Stimulated activated CD8-positive, alpha-beta memory T cell treated with anti-CD3 and anti-CD28 coated beads, Interleukin-4, amount 100 ng/mL, for 1 hour (primary cell): ENCODE data around the gene RLN3.

Experiments used
- DNase-seq, 2 donors: peaks; one replicate each; pipeline ENCODE4 v3.0.0-alpha.2; 2020; ENCODE audit warnings: low read depth in 2 of 2, low spot score in 1 of 2

The RLN3 gene, protein sequence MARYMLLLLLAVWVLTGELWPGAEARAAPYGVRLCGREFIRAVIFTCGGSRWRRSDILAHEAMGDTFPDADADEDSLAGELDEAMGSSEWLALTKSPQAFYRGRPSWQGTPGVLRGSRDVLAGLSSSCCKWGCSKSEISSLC

DNA sequence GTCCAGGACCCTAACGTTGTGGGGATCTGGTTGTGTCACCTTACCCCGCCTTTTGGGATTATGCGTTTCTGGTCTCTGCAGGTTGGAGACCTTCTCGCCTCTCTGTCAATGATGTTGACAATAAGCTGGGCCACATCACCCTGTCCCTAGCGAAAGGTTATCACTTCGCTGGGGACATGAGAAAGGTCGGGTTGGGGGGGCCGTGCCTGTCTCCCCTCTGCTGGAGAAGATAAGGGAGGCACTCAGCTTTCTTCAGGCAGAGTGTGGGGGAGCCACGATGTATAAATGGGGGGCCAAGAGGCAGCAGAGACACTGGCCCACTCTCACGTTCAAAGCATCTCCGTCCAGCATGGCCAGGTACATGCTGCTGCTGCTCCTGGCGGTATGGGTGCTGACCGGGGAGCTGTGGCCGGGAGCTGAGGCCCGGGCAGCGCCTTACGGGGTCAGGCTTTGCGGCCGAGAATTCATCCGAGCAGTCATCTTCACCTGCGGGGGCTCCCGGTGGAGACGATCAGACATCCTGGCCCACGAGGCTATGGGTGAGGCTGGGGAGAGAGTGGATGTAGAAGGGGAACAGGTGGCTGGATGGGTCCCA, at the start of gene RLN3:
Gene RLN3, plus strand, starts transcription at position 293 of the 595 bp plus-strand sequence. Its CDS starts 57 bp downstream, at position 350.
- DNase-seq, result no peak

DNA sequence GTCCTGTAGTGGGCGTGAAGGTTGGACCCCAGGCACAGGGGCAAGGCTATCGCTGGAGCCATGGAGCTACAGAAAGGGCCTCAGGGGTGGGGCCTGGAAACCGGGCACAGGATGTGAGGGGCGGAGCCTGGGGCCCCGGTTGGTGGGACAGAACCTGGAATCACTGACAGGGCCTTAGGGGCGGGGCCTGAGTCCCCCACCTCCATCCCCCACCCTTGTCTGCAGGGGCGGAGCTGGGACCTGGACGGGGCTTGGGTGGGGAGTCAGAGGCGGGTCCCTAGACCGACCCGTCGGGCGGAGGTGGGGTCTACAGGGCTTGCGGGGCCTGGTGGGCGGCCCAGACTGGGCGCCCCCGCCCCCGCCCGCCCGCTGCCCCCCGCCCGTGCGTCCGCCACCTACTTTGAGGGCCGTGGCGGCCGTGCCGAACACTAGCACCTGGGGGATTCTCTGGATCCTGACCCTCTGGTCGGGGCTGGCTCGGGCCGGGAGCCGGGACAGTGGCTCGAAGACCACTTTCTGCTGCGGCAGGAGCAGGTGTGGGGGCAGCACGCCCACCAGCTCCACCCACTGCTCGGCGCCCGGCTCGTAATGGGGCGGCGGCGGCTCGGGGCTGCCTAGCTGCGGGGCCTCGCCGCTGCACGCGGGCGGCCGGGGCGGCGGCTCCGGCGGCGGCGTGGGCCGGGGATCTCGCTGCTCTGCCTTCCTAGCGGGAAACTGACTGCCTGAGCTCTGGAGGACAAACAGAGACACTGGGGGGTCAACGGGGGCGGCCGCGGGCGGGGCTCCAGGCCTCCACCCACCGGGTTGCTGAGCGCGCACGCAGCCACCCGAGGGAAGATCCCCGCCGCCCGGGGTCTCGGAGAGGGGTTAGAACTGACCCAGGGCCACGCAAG, 49.4 kb upstream of the RLN3 start:
- no peak for DNase-seq

DNA sequence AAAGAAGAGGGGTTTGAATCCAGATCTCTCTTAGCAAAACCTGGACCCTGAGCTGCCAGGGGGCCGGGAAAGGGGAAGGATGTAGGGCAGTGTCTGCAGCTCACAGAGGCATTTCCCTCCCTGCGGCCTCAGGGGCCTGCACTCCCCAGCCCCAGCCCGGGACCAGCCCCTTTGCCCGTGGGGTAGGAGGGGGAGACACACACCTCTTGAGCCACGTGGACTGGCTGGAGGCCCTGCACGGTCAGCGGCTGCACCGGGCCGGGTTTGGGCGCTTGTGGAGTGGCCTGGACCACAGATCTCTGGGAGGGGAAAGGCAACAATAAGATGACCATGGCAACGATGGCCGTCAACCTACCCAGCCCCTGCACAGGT, 48.7 kb upstream of the RLN3 start:
- DNase-seq, result no peak

DNA sequence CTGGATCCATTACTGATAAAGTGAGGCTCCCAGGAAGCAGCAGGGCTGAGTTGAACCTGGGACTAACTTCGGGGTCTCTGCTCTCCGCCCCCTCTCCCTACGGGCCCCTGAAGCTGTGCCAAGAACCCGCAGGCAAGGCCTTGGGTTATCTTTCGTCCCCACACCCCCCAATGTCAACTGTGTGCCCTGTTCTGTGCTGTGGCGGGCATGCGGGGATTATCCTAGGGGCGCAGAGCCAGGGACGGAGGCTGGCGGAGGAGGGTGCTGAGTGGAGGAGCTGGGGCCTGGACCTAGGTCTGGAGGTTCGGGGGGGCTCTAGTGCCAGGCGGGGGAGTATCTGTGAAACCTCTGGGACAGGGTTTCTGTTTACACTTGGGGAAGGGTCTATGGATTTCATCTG, 48.3 kb upstream of the RLN3 start:
- DNase-seq, result no peak

DNA sequence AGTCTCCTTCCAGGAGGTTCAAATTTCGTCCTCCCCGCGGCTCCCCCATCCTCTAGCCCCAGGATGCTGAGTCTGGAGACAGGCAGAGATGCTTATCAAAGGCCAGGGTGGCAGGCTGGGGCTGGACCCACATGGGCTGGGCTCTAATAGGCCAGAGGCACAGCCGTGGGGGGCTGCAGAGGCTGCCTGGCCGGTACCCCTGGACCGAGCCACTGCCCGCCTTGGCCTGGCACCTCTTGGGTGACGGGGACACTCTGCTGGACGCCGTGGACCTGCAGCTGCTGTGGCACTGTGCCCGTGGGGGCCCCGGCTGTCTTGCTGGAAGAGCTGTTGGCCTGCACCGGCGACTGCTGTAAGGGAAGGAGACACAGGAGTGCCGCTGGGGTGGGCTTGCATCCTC, 47.6 kb upstream of the RLN3 start:
- DNase-seq, result no peak

DNA sequence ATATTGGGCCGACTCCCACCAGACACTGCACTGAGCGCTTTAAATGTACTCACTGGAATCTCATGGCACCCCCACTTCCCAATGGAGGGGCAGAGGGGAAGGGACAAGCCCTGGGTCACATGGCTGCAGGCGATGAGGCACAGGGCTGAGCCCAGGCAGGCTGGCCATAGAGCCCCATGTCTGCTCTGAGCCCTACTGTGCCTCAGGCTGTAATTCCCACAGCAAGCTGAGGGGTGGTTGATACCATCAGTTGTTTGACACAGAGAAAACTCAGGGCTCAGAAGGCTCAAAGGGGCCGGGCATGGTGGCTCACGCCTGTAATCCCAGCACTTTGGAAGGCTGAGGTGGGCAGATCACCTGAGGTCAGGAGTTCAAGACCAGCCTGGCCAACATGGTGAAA, 46.9 kb upstream of the RLN3 start:
- no peak for DNase-seq

DNA sequence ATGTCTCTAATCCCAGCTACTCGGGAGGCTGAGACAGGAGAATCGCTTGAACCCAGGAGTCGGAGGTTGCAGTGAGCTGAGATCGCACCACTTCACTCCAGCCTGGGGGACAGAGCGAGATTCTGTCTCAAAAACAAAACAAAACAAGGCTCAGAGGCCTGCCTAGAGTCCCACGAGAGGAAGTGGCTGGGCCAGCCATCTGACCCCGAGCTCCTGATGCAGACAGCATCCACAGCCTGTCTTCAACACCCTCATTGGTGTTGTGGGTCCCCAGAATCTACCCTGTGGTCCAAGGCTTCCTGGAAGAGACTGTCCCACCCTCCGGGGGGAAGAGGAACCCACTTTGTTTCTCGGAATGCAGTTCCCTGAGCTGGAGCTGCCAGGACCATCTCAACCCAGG, 46.5 kb upstream of the RLN3 start:
- no peak for DNase-seq

DNA sequence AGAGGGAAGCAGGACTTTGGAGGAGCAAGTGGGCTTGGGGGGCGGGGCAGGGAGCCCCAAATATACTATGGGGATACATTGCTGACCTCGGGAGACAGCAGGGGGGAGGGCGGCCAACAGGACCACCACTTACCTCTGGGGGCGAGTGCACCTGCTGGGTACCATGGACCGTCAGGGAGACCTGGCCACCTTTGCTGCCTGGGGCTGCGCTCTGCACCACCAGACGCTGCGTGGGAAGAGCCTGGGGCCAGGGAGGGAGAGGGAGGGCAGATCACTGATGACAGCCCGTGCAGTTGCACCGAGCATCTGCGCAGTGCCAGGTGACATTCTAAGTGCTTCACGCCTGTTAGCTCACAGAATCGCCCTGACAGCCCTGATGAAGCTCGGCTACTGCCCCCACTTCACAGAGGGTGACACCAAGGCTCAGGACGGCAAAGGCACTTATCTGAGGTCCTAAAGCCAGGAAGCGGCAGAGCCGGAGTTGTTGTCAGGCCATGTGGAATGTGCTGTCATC, 45.9 kb upstream of the RLN3 start:
- DNase-seq, result no peak

DNA sequence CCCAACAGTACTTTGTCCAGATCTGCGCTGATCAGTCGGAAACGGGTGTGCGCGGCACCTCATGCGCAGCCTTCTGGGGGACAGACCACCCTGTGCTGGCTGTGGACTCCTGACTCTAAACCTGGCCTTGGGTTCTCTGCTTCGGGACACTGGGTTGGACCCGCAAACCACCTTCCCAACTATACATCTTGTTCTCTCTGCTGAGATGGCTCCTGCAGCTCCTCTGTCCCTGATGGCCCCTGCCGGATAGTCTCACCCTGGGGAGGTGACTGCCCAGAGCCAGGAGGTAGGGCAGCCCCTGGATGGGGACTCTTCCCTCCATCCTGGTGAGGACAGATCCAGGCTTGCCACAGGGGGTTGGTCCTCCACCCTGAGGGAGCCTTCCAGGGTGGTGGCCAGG, 45.2 kb upstream of the RLN3 start:
- DNase-seq, result no peak

DNA sequence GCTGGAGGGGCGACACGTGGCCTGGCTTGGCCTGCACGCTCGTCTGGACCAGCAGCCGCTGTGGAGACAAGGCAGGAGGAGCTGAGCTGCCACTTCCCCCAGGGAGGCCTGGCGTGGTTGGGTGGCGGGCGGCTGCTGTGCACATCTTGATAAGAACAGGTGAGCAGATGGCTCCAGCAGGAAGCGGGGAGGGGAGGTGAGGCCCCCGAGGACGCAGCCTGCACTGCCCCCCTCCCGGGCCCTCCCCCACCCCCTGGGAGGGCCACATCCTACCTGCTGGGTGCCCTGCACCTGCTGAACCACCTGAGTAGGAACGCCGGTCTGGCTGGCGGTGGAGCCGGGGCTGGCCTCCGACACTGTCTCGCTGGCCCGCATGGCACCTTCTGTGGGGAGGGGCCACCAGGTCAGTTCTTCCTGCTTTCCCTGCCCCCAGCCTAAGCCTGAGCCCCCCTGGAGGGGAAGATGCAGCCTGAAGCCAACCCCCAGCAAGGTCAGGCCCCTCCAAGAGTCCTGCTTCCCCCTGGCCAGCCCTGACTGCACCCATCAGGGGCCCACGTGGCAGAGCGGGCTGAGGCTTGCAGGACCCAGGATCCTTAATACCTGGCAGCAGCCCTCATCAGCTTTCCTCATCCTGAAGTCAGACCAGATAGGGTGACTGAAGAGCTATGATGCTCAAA, 44.6 kb upstream of the RLN3 start:
- DNase-seq, result no peak

DNA sequence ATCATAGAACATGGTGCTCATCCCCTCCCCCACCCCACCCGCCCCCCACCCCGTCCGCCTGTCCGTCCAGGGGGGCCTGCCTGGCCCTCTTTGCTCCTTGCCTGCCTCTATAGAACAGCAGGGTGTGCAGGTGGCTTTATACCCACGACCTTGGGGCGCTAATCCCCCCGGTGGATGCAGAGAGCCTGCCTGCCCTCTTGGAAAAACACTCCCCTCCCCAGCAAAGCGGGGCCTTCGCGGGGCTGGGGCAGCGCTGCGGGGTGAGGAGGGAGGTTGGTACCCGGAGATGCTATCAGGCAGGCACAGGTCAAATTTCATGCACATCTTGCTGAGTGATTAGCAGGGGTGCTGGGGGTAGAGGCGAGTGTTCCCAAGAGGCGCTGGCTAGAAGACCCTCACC, 43.8 kb upstream of the RLN3 start:
- DNase-seq, result no peak

DNA sequence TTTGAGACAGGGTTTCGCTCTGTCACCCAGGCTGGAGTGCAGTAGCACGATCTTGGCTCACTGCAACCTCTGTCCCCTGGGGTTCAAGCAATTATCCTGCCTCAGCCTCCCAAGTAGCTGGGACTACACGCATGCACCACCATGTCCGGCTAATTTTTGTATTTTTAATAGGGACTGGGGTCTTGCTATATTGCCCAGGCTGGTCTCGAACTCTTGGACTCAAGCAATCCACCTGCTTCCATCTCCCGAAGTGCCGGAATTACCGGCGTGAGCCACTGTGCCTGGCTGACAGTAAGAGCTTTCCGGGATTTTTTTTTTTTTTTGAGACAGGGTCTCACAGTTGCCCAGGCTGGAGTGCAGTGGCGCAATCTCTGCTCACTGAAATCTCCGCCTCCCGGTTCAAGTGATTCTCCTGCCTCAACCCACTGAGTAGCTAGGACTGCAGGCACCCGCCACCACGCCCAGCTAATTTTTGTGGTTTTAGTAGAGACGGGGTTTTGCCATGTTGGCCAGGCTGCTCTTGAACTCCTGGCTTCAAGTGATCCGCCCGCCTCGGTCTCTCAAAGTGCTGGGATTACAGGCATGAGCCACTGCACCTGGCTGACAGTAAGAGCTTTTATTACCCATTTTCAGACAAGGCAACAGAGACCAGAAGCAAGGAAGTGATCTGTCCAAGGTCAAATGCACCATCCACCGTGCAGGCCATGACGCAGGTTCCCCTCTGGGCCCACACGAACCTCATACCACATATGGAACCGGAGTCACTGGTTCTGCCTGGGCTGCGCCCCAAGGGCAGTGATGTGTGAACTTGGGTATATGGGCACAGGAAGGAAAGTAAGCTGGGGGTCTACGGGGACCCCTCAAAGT, 42.8 kb upstream of the RLN3 start:
- no peak for DNase-seq

DNA sequence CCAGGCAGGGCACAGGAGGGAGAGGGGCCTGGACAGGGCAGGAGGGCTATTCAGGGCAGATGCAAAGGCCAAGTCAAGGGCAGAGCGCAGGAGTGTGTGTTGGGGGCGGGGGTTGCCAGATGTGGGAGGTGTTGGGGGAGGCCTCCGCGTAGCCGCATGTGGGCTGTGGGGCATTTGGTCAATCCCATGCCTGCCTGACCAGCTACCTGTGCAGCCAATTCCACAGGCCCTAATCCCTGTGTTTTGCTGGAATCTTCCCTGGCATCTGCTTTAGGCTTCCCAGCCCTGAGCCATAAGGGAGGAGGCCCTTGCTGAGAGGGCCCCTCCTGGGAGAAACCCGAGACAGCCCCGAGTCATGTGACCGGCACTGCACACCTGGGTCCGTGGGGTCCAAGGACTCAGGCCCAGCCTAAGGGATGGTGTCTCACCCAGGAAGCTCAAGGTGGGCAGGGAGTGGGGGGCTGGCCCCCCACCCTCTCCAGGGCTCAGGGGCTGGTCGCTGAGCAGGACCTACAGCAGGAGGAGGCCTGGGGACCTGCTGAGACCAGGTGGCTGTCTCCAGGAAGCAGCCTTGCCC, 42.1 kb upstream of the RLN3 start:
- DNase-seq, result no peak

DNA sequence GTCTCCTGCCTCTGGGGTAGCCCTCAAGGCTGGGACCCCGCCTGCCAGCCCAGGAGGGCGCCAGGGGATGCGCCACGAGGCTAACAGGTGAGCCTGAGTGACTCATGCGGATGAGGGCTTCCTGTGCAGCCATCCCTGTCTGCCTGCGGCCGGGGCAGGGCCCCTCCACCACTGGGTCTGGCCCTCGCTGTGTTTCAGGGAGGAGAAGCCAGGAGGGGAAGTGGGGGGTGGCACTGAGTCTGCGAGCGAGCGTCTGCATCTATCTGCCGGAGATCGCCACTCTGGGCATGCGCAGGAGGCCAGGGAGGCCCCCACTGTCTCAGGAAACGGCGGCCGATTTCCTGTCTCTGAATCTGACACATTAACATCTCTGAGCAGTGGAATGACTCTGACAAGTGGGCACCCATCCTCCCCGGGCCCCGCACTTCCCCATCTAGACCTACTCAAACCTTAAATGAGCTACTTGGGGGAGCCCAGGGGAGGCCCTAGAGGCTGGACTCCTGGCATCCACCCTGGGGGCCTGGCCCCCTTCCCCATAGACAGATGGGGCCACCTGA, 41.5 kb upstream of the RLN3 start:
- DNase-seq, result peak; percentile 93 to 99

DNA sequence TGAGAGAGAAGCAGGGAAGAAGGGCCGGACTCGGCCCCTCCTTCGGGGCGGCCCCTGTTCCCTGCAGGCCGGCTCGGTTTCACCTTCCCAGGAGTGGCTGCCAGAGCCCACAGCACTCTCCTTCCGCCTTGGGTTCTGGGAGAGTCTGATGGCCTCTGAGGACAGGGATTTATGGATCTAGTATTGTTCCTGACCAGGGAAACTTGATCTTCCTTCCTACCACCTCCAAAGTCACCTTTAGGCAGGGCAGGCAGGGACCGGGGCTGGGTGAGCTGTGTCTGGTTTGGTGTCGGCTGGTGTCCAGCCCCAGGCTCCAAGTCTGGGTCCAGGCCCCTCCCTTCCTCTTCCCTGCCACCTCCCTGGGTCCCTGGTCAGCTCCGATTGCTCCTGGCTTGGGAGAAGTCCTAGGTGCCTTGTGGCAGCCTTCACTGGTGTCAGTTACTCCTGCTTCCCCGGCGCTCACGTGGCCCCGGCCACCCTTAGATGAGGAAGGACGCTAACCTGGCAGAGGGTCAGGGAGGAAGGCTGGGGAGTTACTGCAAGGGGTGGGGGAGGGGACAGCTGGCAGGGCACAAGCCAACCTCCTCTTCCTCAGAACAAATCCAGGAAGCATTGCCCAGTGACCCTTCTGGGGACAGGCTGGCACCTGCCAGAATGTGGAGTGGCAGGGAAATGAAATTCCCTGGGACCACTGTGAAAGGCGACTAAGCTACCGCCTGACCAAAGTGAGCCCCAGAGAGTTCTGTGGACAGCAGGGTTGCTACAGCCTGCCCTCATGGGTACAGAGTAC, 40.7 kb upstream of the RLN3 start:
- no peak for DNase-seq

DNA sequence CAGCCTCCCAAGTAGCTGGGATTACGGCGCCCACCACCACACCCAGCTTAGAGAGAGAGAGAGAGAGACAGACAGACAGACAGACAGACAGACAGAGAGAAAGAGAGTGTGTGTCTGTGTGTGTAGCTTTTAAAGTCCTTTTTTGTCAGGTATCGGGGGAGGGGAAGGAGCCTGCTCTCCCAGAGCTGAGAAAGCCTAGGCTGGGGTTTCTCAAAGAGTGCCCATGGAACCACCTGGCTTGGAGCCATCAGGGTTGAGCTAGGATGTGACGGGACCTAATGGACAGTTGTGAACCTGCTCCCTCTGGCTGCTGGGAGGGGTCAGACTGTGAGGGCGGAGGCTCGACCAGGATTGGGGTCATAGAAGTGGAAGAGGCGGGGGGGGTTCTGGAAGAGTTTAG, 38.5 kb upstream of the RLN3 start:
- DNase-seq, result no peak

DNA sequence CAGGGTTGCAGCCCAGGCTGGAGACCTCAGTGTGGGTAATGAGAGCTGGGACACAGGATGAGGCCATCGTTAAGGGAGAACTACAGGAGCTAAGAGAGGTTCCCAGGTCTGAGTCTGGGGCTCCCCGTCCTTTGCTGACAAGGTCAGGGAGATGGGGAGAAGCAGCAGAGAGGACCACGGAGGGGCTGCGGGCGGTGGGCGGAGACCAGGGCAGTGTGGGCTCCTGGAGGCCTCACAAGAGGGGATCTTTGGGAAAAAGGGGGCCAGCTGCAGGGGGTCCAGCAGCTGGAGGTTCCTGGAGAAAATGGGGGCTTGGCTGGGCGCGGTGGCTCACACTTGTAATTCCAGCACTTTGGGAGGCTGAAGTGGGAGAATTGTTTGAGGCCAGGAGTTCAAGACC, 37.9 kb upstream of the RLN3 start:
- no peak for DNase-seq

DNA sequence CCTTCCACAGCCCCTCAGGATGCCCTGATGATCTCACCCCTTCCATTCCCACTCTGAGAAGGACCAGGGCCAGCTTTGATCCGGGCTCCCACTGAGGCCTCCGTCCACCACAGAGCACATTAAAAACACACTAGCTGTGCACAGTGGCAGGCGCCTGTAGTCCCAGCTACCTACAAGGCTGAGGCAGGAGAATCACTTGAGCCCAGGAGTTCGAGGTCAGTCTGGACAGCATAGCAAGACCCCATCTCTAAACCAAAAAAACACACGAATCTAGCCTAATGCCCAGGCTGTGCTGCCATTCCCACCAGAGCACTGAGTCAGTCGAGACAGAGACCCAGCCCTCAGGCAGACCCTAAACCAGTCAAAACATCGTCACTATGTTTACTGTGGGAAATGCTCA, 35.9 kb upstream of the RLN3 start:
- DNase-seq, result no peak

DNA sequence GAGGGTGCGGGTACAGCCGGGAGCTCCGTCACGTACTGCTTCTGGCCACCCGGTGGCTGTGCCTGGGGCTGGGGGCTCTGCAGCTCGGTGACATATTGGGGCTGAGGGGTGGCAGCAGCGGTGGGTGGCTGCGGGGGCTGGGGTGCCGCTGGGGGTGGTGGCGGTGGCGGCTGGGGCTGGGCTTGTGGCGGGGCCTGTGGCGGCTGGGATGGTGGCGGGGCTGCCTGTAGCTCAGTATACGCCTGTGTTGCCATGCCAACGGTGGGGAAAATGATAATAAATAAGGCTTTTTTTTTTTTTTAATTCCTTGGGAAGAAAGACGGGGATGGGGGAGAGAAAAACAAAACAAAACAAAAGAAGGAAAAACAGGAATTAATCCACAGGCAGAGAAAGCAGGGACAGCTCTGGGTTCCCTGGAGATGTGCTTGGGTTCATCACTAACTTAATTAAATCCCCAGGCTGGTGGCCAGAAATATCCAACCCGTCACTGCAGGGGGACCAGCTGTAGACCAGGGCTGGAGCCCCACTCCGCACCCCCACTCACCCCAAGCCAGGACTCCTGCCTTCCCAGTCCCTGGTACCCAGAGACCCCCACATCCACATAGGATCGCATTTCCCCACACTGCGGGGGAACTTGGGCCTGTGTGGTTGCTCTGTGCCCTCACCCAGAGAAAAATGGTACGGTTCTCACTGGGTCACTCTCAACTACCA, 34.2 kb upstream of the RLN3 start:
- DNase-seq, result no peak
